ENCODE data around the gene MPRIP. TPM values are rescaled to one million over a fixed set of nuclear protein-coding genes. Genes with fewer than 3 reads are reported as not detected.

MPRIP gene
- total RNA-seq, 1 experiment from 2014 or later, result 258 TPM

GRCh38 chr17:17126131-17127110 lies 84.2 kb downstream of the MPRIP start:
- ChIA-PET RAD21 (ENCODE audit: low non-redundant PET in 1 of 2, low total read pairs in 2 of 2, uncharacterized antibody in 2 of 2, unreplicated experiment in 2 of 2) (no interaction called here), POLR2A (no interaction called here), CTCF (no interaction called here)
- TF ChIP-seq, protein P1, sequence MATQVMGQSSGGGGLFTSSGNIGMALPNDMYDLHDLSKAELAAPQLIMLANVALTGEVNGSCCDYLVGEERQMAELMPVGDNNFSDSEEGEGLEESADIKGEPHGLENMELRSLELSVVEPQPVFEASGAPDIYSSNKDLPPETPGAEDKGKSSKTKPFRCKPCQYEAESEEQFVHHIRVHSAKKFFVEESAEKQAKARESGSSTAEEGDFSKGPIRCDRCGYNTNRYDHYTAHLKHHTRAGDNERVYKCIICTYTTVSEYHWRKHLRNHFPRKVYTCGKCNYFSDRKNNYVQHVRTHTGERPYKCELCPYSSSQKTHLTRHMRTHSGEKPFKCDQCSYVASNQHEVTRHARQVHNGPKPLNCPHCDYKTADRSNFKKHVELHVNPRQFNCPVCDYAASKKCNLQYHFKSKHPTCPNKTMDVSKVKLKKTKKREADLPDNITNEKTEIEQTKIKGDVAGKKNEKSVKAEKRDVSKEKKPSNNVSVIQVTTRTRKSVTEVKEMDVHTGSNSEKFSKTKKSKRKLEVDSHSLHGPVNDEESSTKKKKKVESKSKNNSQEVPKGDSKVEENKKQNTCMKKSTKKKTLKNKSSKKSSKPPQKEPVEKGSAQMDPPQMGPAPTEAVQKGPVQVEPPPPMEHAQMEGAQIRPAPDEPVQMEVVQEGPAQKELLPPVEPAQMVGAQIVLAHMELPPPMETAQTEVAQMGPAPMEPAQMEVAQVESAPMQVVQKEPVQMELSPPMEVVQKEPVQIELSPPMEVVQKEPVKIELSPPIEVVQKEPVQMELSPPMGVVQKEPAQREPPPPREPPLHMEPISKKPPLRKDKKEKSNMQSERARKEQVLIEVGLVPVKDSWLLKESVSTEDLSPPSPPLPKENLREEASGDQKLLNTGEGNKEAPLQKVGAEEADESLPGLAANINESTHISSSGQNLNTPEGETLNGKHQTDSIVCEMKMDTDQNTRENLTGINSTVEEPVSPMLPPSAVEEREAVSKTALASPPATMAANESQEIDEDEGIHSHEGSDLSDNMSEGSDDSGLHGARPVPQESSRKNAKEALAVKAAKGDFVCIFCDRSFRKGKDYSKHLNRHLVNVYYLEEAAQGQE (IDR thresholded peaks at IDR 0.05; ENCODE audit: low read depth), result no peak
- no peak for TF ChIP-seq ELF1 (IDR thresholded peaks at IDR 0.05; ENCODE audit: borderline replicate concordance, low read depth)
- no peak for TF ChIP-seq YY1 (IDR thresholded peaks at IDR 0.05; ENCODE audit: extremely low read depth, insufficient replicate concordance, low read depth, low read length)
- no peak for TF ChIP-seq TCF7L2 (IDR thresholded peaks at IDR 0.05; ENCODE audit: borderline replicate concordance, extremely low read depth, insufficient read depth, insufficient read length)
- no peak for TF ChIP-seq ZFX (IDR thresholded peaks at IDR 0.05)
- TF ChIP-seq EZH2 (IDR thresholded peaks at IDR 0.05), result no peak
- intact Hi-C loops (cut with micrococcal nuclease), result no loop called here
- Histone ChIP-seq H3K4me2 (ENCODE audit: low read length) (no peak overlapping the region), H3K9me2 (ENCODE audit: insufficient read depth) (no peaks in the 10 kb centered on the region), H3K36me3 (ENCODE audit: control insufficient read depth in 1 of 2, insufficient read depth in 2 of 2, low read length in 2 of 2) (peaks cover 4 to 10% of the 10 kb centered on the region in 2 experiments), H2AFZ (ENCODE audit: low read depth, low read length, poor library complexity, severe bottlenecking) (no peak overlapping the region), H3K4me3 (replicated peaks in 1 of 2; ENCODE audit: low read depth in 1 of 2, low read length in 2 of 2) (no peak overlapping the region), H3K27me3 (ENCODE audit: insufficient read depth, low read length) (no peaks in the 10 kb centered on the region), H3K4me1 (ENCODE audit: control insufficient read depth in 1 of 2, insufficient read depth in 2 of 2, low read length in 2 of 2) (no peaks in the 10 kb centered on the region), H3K79me2 (ENCODE audit: insufficient read depth, low read length) (peaks cover 49% of the 10 kb centered on the region), H3K9me3 (ENCODE audit: control insufficient read depth in 1 of 2, insufficient read depth in 1 of 2, low read depth in 1 of 2, low read length in 2 of 2) (no peaks in the 10 kb centered on the region), H3K27ac (ENCODE audit: low read depth, low read length) (no peak overlapping the region), H4K20me1 (ENCODE audit: insufficient read depth) (no peaks in the 10 kb centered on the region; the same call in 1 of the 2 replicates), H3K9ac (ENCODE audit: low read length) (no peak overlapping the region)
- no peak for DNase-seq (ENCODE audit: low read depth, low spot score)
- no TSS peak for BruUV-seq (replicated peaks)
- no peak for ATAC-seq
